SK-N-SH (cell line): Measurements from ENCODE around the gene DTX1. TPM values are rescaled to one million over a fixed set of nuclear protein-coding genes. Genes with fewer than 3 reads are reported as not detected.

Experiments
- CTCF ChIA-PET: fragments of 300-600, 350-600 bp; formaldehyde crosslinking; extraction: SDS; loops from one replicate; lab custom pipeline; 2021; lab: Yijun Ruan, JAX
- POLR2A ChIA-PET: fragments of 350-600 bp; sonication (Branson Sonifier 250); formaldehyde crosslinking; extraction: SDS; loops from one replicate; lab custom pipeline; 2020; ENCODE audit warnings: antibody characterized with exemption, inconsistent platforms; lab: Yijun Ruan, JAX
- DNase-seq: peaks from one replicate; pipeline ENCODE4 v3.0.0; 2012
- H2AFZ ChIP-seq: fragments of 200-600 bp; sonication (generic); 2 replicates; pipeline ENCODE4 v1.8.1; 2016; ENCODE audit warnings: antibody characterized with exemption, mild to moderate bottlenecking, low read depth
- H3F3A ChIP-seq: fragments of 200-600 bp; sonication (generic); replicated peaks from 2 replicates; pipeline ENCODE3; 2016; ENCODE audit warnings: antibody characterized with exemption, mild to moderate bottlenecking; ENCODE audit not compliant: insufficient read depth
- H3K27ac ChIP-seq, 2 experiments: fragments of 200-500 bp in 1 of 2; fragments of 200-600 bp in 1 of 2; sonication (Bioruptor generic) in 1 of 2; sonication (generic), shearing (Covaris generic) in 1 of 2; 2 replicates each; pipeline versions ENCODE4 v1.5.1 to v1.6.1; 2014 to 2016; ENCODE audit warnings: low read depth in 2 of 2, inconsistent platforms in 1 of 2, low read length in 1 of 2, mild to moderate bottlenecking in 1 of 2, mixed read lengths in 1 of 2
- H3K27me3 ChIP-seq: fragments of 200-600 bp; sonication (generic), shearing (Covaris generic); 2 replicates; pipeline ENCODE4 v1.6.1; 2016; ENCODE audit warnings: mixed run types; ENCODE audit not compliant: insufficient read depth
- H3K36me3 ChIP-seq, 2 experiments: fragments of 200-500 bp in 1 of 2; fragments of 200-600 bp in 1 of 2; sonication (Bioruptor generic) in 1 of 2; sonication (generic) in 1 of 2; replicated peaks in 1 of 2; 2 replicates each; pipeline versions ENCODE3 to v1.5.1; 2014 to 2016; ENCODE audit warnings: low read length in 1 of 2, mild to moderate bottlenecking in 1 of 2; ENCODE audit not compliant: insufficient read depth in 2 of 2, control insufficient read depth in 1 of 2
- H3K4me1 ChIP-seq, 2 experiments: fragments of 200-500 bp in 1 of 2; fragments of 200-600 bp in 1 of 2; sonication (Bioruptor generic) in 1 of 2; sonication (generic), shearing (Covaris generic) in 1 of 2; 2 replicates each; pipeline versions ENCODE4 v1.5.1 to v1.6.1; 2014 to 2016; ENCODE audit warnings: low read depth in 1 of 2, low read length in 1 of 2, mixed run types in 1 of 2; ENCODE audit not compliant: insufficient read depth in 2 of 2, control insufficient read depth in 1 of 2
- H3K4me2 ChIP-seq: fragments of 200-600 bp; sonication (generic), shearing (Covaris generic); 2 replicates; pipeline ENCODE4 v1.6.1; 2017; ENCODE audit warnings: mixed run types
- H3K4me3 ChIP-seq, 2 experiments: fragments of 200-500 bp in 1 of 2; fragments of 200-600 bp in 1 of 2; sonication (Bioruptor generic) in 1 of 2; sonication (generic), shearing (Covaris generic) in 1 of 2; 2 replicates each; pipeline versions ENCODE4 v1.5.1 to v1.8.1; 2014 to 2016; ENCODE audit warnings: low read depth in 2 of 2, inconsistent platforms in 1 of 2, low read length in 1 of 2, mild to moderate bottlenecking in 1 of 2, mixed read lengths in 1 of 2, moderate library complexity in 1 of 2
- H3K79me2 ChIP-seq: fragments of 200-600 bp; sonication (generic); 2 replicates; pipeline ENCODE4 v1.8.1; 2017; ENCODE audit warnings: mild to moderate bottlenecking; ENCODE audit not compliant: insufficient read depth
- H3K9ac ChIP-seq: fragments of 200-600 bp; sonication (generic); 2 replicates; pipeline ENCODE4 v1.6.1; 2017; ENCODE audit warnings: mixed run types
- H3K9me2 ChIP-seq: fragments of 200-600 bp; sonication (generic); 2 replicates; pipeline ENCODE4 v1.6.1; 2017; ENCODE audit warnings: mixed run types
- H3K9me3 ChIP-seq: fragments of 200-600 bp; sonication (generic); 2 replicates; pipeline ENCODE4 v1.6.1; 2017; ENCODE audit warnings: mixed run types, mild to moderate bottlenecking, moderate library complexity
- H4K20me1 ChIP-seq: fragments of 200-600 bp; sonication (generic); 2 replicates; pipeline ENCODE4 v1.6.1; 2017; ENCODE audit warnings: mild to moderate bottlenecking, mixed run types; ENCODE audit not compliant: insufficient read depth
- CHD2 ChIP-seq: fragments of 150-350 bp; IDR thresholded peaks from 2 replicates; pipeline ENCODE4 v1.6.1; 2018; ENCODE audit warnings: low read length; ENCODE audit not compliant: partially characterized antibody
- EP300 ChIP-seq, 2 experiments: IDR thresholded peaks; 2 replicates each; pipeline versions ENCODE4 v1.4.0 to v1.6.1; 2012; ENCODE audit warnings: borderline replicate concordance in 1 of 2, low read depth in 1 of 2, low read length in 1 of 2
- EZH2phosphoT487 ChIP-seq: fragments of 200-600 bp; sonication (generic); IDR thresholded peaks from 2 replicates; pipeline ENCODE4 v1.6.1; 2017; ENCODE audit warnings: low read depth, mixed run types, mild to moderate bottlenecking, antibody characterized with exemption, moderate library complexity, borderline replicate concordance
- FOSL2 ChIP-seq: IDR thresholded peaks from 2 replicates; pipeline ENCODE4 v1.4.0; 2012; ENCODE audit warnings: low read depth, mild to moderate bottlenecking, moderate library complexity, borderline replicate concordance
- FOXM1 ChIP-seq: IDR thresholded peaks from 2 replicates; pipeline ENCODE4 v1.4.0; 2012; ENCODE audit warnings: low read depth, mild to moderate bottlenecking
- GATA2 ChIP-seq: sonication (generic); formaldehyde crosslinking; IDR thresholded peaks from 2 replicates; pipeline ENCODE4 v1.5.0; 2020; ENCODE audit warnings: mild to moderate bottlenecking, missing genetic modification reagents
- MXI1 ChIP-seq: IDR thresholded peaks from 2 replicates; pipeline ENCODE4 v1.6.1; 2012; ENCODE audit warnings: mild to moderate bottlenecking, low read depth, low read length, improper control_type of control experiment
- NFIC ChIP-seq: IDR thresholded peaks from 2 replicates; pipeline ENCODE4 v1.4.0; 2012; ENCODE audit warnings: borderline replicate concordance
- NRF1 ChIP-seq: IDR thresholded peaks from 2 replicates; pipeline ENCODE4 v1.6.1; 2012; ENCODE audit warnings: low read depth, mild to moderate bottlenecking, low read length
- PBX3 ChIP-seq: IDR thresholded peaks from 2 replicates; pipeline ENCODE4; 2012
- POLR2AphosphoS5 ChIP-seq: IDR thresholded peaks from 2 replicates; pipeline ENCODE4 v1.6.1; 2012; ENCODE audit warnings: low read depth, low read length
- RAD21 ChIP-seq: IDR thresholded peaks from 2 replicates; pipeline ENCODE4 v1.6.1; 2012; ENCODE audit warnings: mild to moderate bottlenecking, low read length
- RCOR1 ChIP-seq: fragments of 150-350 bp; IDR thresholded peaks from 2 replicates; pipeline ENCODE4 v1.6.1; 2017; ENCODE audit warnings: antibody characterized with exemption, low read length
- SIN3A ChIP-seq: IDR thresholded peaks from 2 replicates; pipeline ENCODE4 v1.6.1; 2012; ENCODE audit warnings: low read depth, mild to moderate bottlenecking, low read length, moderate library complexity, borderline replicate concordance
- YY1 ChIP-seq: IDR thresholded peaks from 2 replicates; pipeline ENCODE4 v1.4.0; 2012; ENCODE audit warnings: low read depth, mild to moderate bottlenecking
- WGBS: methylation state at CpG from one replicate; pipeline ENCODE4 v1.1.6; 2017; ENCODE audit warnings: low lambda C conversion rate; 5-methylcytosine and 5-hydroxymethylcytosine counted together
- polyA plus RNA-seq, 3 experiments: library from polyadenylated mRNA; depleted of rRNA; stranded (reverse); fragments of >200 nt; gene quantifications; 2 replicates each; pipeline ENCODE4 v1.2.3, GENCODE V29; 2012
- TF ChIP-seq, protein P1 (sequence below): fragments of 150-350 bp; IDR thresholded peaks from 2 replicates; pipeline ENCODE4 v1.6.1; 2017; ENCODE audit warnings: antibody characterized with exemption, low read length, low read depth, borderline replicate concordance
- TF ChIP-seq, protein P2 (sequence below): fragments of 150-350 bp; IDR thresholded peaks from 2 replicates; pipeline ENCODE4 v1.6.1; 2016; ENCODE audit warnings: mild to moderate bottlenecking, low read depth, low read length

DTX1 gene
- polyA plus RNA-seq, 1 of the 3 experiments (the other 2 are of a cell fraction) = 0.72 TPM

- TF ChIP-seq CHD2 (no peak), NFIC (no peak), POLR2AphosphoS5 (no peak), FOSL2 (no peak), EP300 (IDR thresholded peaks at IDR 0.05; ENCODE audit: borderline replicate concordance in 1 of 2, low read depth in 1 of 2, low read length in 1 of 2) (no peak), RCOR1 (no peak), YY1 (no peak), EZH2phosphoT487 (no peak), PBX3 (no peak), GATA2 (CRISPR knock-in tag) (no peak), SIN3A (no peak), FOXM1 (no peak), NRF1 (no peak), RAD21 (no peak), MXI1 (no peak)
- TF ChIP-seq, protein P1, sequence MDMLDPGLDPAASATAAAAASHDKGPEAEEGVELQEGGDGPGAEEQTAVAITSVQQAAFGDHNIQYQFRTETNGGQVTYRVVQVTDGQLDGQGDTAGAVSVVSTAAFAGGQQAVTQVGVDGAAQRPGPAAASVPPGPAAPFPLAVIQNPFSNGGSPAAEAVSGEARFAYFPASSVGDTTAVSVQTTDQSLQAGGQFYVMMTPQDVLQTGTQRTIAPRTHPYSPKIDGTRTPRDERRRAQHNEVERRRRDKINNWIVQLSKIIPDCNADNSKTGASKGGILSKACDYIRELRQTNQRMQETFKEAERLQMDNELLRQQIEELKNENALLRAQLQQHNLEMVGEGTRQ = no peak
- TF ChIP-seq, protein P2, sequence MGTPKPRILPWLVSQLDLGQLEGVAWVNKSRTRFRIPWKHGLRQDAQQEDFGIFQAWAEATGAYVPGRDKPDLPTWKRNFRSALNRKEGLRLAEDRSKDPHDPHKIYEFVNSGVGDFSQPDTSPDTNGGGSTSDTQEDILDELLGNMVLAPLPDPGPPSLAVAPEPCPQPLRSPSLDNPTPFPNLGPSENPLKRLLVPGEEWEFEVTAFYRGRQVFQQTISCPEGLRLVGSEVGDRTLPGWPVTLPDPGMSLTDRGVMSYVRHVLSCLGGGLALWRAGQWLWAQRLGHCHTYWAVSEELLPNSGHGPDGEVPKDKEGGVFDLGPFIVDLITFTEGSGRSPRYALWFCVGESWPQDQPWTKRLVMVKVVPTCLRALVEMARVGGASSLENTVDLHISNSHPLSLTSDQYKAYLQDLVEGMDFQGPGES = no peak
- H3K9me2 ChIP-seq = no peaks in the 10 kb centered on the region
- no peak for DNase-seq
- H3K27ac ChIP-seq = no peak overlapping the region
- no peaks in the 10 kb centered on the region for H3K4me1 ChIP-seq
- no peaks in the 10 kb centered on the region for H3K9me3 ChIP-seq
- H3K4me2 ChIP-seq = no peak overlapping the region
- POLR2A ChIA-PET = no interaction called here
- no peak overlapping the region for H2AFZ ChIP-seq
- 66% methylated on average over 23 of the region's 39 CpGs for WGBS
- no peaks in the 10 kb centered on the region for H3K36me3 ChIP-seq
- no peaks in the 10 kb centered on the region for H3F3A ChIP-seq
- CTCF ChIA-PET = interaction anchor here (0.6 to 1.9 kb wide), 4 partner anchors 13 to 313 kb away, joined by 3 to 4 read pairs (median 3); no protein-coding TSS in a partner anchor
- no peaks in the 10 kb centered on the region for H3K27me3 ChIP-seq
- H4K20me1 ChIP-seq = no peaks in the 10 kb centered on the region
- no peaks in the 10 kb centered on the region for H3K79me2 ChIP-seq
- H3K9ac ChIP-seq = no peak overlapping the region
- no peak overlapping the region for H3K4me3 ChIP-seq
Measured at GRCh38 chr12:113112043-113112899, 55.7 kb downstream of the DTX1 start.
